Liver (tissue), 9 donors: ENCODE data around the gene SLCO2A1. TPM values are rescaled to one million over a fixed set of nuclear protein-coding genes. Genes with fewer than 3 reads are reported as not detected.

ENCODE experiments used
- DNase-seq: peaks from one replicate; pipeline ENCODE4 v3.0.0-alpha.2; 2017; ENCODE audit warnings: low spot score
- H3K27ac ChIP-seq, 2 donors: one replicate each; pipeline ENCODE4 v1.7.0; 2013; ENCODE audit warnings: inconsistent platforms in 2 of 2, low read length in 2 of 2, control low read depth in 1 of 2, low read depth in 1 of 2, mild to moderate bottlenecking in 1 of 2
- H3K27me3 ChIP-seq, 4 donors: one replicate each; pipeline versions ENCODE4 v1.6.1 to v1.7.0; 2013; ENCODE audit warnings: low read length in 3 of 4, inconsistent platforms in 1 of 4, mild to moderate bottlenecking in 1 of 4, moderate library complexity in 1 of 4; ENCODE audit not compliant: control insufficient read depth in 4 of 4, insufficient read depth in 4 of 4
- H3K36me3 ChIP-seq, 4 donors: one replicate each; pipeline versions ENCODE4 v1.6.1 to v1.7.0; 2013; ENCODE audit warnings: low read length in 3 of 4, mild to moderate bottlenecking in 3 of 4, low read depth in 1 of 4, moderate library complexity in 1 of 4; ENCODE audit not compliant: control insufficient read depth in 4 of 4, insufficient read depth in 3 of 4
- H3K4me1 ChIP-seq, 4 donors: one replicate each; pipeline versions ENCODE4 v1.6.1 to v1.7.0; 2013; ENCODE audit warnings: low read length in 3 of 4, mild to moderate bottlenecking in 3 of 4, moderate library complexity in 1 of 4; ENCODE audit not compliant: control insufficient read depth in 4 of 4, insufficient read depth in 4 of 4
- H3K4me3 ChIP-seq, 3 donors: one replicate each; pipeline versions ENCODE4 v1.6.1 to v1.7.0; 2013; ENCODE audit warnings: low read length in 3 of 3, control low read depth in 1 of 3, low read depth in 1 of 3, mild to moderate bottlenecking in 1 of 3
- H3K9ac ChIP-seq, 2 donors: one replicate each; pipeline ENCODE4 v1.7.0; 2013; ENCODE audit warnings: low read length in 2 of 2, mild to moderate bottlenecking in 2 of 2, moderate library complexity in 2 of 2, control low read depth in 1 of 2, low read depth in 1 of 2
- H3K9me3 ChIP-seq, 4 donors: one replicate each; pipeline versions ENCODE4 v1.6.1 to v1.7.0; 2013; ENCODE audit warnings: low read length in 3 of 4; ENCODE audit not compliant: control insufficient read depth in 4 of 4
- CTCF ChIP-seq: fragments of 150-350 bp; IDR thresholded peaks from 2 replicates; pipeline ENCODE4 v1.5.1; 2017; ENCODE audit warnings: improper control_type of control experiment, low read depth, low read length; ENCODE audit not compliant: missing input control
- EGR1 ChIP-seq, 2 donors: IDR thresholded peaks; 2 replicates each; pipeline ENCODE4 v1.6.1; 2016 to 2018; ENCODE audit warnings: antibody characterized with exemption in 2 of 2, low read depth in 2 of 2
- FOXA1 ChIP-seq: IDR thresholded peaks from 2 replicates; pipeline ENCODE4 v1.6.1; 2016; ENCODE audit warnings: antibody characterized with exemption
- GABPA ChIP-seq, 2 donors: IDR thresholded peaks in 1 of 2; conservative IDR thresholded peaks in 1 of 2; 2 replicates each; pipeline ENCODE4 v1.6.1; 2016; ENCODE audit warnings: antibody characterized with exemption in 2 of 2, mild to moderate bottlenecking in 1 of 2, moderate library complexity in 1 of 2
- HNF4A ChIP-seq, 2 donors: conservative IDR thresholded peaks; 2 replicates each; pipeline ENCODE4 v1.6.1; 2016; ENCODE audit warnings: antibody characterized with exemption in 2 of 2, mild to moderate bottlenecking in 2 of 2
- JUND ChIP-seq, 2 donors: IDR thresholded peaks; 2 replicates each; pipeline ENCODE4 v1.6.1; 2016; ENCODE audit warnings: antibody characterized with exemption in 2 of 2
- RAD21 ChIP-seq, 2 donors: IDR thresholded peaks; 2 replicates each; pipeline ENCODE4 v1.6.1; 2016; ENCODE audit warnings: antibody characterized with exemption in 2 of 2, mild to moderate bottlenecking in 2 of 2
- REST ChIP-seq: IDR thresholded peaks from 2 replicates; pipeline ENCODE4 v1.6.1; 2016; ENCODE audit warnings: antibody characterized with exemption, mild to moderate bottlenecking
- RXRA ChIP-seq, 2 donors: IDR thresholded peaks; 2 replicates each; pipeline ENCODE4 v1.6.1; 2017 to 2018; ENCODE audit warnings: antibody characterized with exemption in 2 of 2, mild to moderate bottlenecking in 1 of 2
- SP1 ChIP-seq: IDR thresholded peaks from 2 replicates; pipeline ENCODE4 v1.6.1; 2018; ENCODE audit warnings: antibody characterized with exemption, mild to moderate bottlenecking
- TAF1 ChIP-seq: conservative IDR thresholded peaks from 2 replicates; pipeline ENCODE4 v1.6.1; 2016; ENCODE audit warnings: antibody characterized with exemption, mild to moderate bottlenecking
- WGBS: extraction: QIAGEN DNeasy Blood & Tissue Kit; methylation state at CpG from one replicate; pipeline ENCODE4 v1.1.7; 2013; 5-methylcytosine and 5-hydroxymethylcytosine counted together
- polyA plus RNA-seq, 2 donors: library from polyadenylated mRNA; stranded (reverse) in 1 of 2; unstranded in 1 of 2; fragments of 200-250 nt in 1 of 2; fragments of >200 nt in 1 of 2; fragmentation: Nextera tagmentation in 1 of 2; extraction: Ambion mirVana in 1 of 2; gene quantifications; one replicate each; pipeline versions ENCODE4 v1.2.1 to v1.2.3, GENCODE V29; 2013 to 2015
- total RNA-seq, 2 donors: library from RNA; depleted of rRNA; stranded (reverse); fragments of >200 nt; gene quantifications; one replicate each; pipeline ENCODE4 v1.2.3, GENCODE V29; 2014
- TF ChIP-seq, protein P1 (sequence below): IDR thresholded peaks from 2 replicates; pipeline ENCODE4 v1.6.1; 2016; ENCODE audit warnings: antibody characterized with exemption
- TF ChIP-seq, protein P2 (sequence below): IDR thresholded peaks from 2 replicates; pipeline ENCODE4 v1.6.1; 2016; ENCODE audit warnings: antibody characterized with exemption
- TF ChIP-seq, protein P3 (sequence below): IDR thresholded peaks from 2 replicates; pipeline ENCODE4 v1.6.1; 2016; ENCODE audit warnings: antibody characterized with exemption
- donor health status: healthy.
- donor health status: healthy.
- donor health status: healthy.
- donor health status: healthy.
- donor health status: healthy.

The SLCO2A1 gene
- total and polyA plus RNA-seq, 4 donors = 0.56 to 3.1 (median 2.2) TPM

DNA sequence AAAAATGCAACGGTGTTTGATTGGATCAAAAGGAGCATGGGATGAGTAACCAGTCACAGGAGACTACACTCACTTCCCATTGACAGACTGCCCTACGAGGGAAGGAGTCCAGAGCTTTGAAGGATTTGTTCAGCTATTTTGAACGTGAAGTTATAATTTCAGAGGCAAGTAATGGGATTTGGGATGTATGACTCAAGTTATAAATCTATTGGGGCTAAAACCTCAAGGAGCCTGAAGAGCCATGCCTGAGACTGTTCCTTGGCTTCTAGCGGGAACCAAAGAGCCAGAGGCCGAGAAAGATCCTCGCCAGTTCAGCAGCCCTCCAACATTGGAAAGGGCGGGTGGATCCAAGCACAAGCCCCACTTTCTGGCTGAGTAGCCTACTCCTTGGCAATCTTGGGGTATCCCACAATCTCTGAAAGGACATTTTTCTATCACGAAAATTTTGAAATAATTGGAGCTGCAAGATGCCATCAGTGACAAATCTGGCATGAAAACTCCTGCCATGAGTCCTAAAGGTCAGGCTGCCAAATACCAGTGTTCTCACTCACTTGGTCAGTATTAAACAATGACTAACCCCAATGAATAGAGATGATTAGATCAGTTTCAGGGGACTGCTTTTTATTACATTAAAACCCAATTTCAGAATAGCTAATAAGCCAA, 48.6 kb upstream of the SLCO2A1 start (continued):
- TF ChIP-seq JUND (IDR thresholded peaks at IDR 0.05) (no peak), CTCF (no peak)
- TF ChIP-seq, protein P1, sequence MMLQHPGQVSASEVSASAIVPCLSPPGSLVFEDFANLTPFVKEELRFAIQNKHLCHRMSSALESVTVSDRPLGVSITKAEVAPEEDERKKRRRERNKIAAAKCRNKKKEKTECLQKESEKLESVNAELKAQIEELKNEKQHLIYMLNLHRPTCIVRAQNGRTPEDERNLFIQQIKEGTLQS = no peak

- 92% methylated on average over 3 of the region's 3 CpGs for WGBS
- TF ChIP-seq, protein P2, sequence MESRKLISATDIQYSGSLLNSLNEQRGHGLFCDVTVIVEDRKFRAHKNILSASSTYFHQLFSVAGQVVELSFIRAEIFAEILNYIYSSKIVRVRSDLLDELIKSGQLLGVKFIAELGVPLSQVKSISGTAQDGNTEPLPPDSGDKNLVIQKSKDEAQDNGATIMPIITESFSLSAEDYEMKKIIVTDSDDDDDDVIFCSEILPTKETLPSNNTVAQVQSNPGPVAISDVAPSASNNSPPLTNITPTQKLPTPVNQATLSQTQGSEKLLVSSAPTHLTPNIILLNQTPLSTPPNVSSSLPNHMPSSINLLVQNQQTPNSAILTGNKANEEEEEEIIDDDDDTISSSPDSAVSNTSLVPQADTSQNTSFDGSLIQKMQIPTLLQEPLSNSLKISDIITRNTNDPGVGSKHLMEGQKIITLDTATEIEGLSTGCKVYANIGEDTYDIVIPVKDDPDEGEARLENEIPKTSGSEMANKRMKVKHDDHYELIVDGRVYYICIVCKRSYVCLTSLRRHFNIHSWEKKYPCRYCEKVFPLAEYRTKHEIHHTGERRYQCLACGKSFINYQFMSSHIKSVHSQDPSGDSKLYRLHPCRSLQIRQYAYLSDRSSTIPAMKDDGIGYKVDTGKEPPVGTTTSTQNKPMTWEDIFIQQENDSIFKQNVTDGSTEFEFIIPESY = no peak
- TF ChIP-seq REST (no peak), FOXA1 (no peak), RAD21 (IDR thresholded peaks at IDR 0.05) (no peak), RXRA (IDR thresholded peaks at IDR 0.05) (no peak), TAF1 (no peak), JUND (IDR thresholded peaks at IDR 0.05) (no peak), EGR1 (IDR thresholded peaks at IDR 0.05; ENCODE audit: low read depth in 2 of 2) (no peak), CTCF (no peak), HNF4A (conservative IDR thresholded peaks at IDR 0.05) (no peak), SP1 (no peak), GABPA (IDR thresholded peaks at IDR 0.05 in 1 of 2, conservative IDR thresholded peaks at IDR 0.05 in 1 of 2) (no peak)
- TF ChIP-seq, protein P3, sequence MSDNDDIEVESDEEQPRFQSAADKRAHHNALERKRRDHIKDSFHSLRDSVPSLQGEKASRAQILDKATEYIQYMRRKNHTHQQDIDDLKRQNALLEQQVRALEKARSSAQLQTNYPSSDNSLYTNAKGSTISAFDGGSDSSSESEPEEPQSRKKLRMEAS = no peak
- TF ChIP-seq, protein P1 = no peak
- Histone ChIP-seq H3K27me3 (no peaks in the 10 kb centered on the region), H3K9ac (no peak overlapping the region), H3K4me1 (no peaks in the 10 kb centered on the region), H3K27ac (no peak overlapping the region), H3K36me3 (peaks cover 0 to 2% (median 0%) of the 10 kb centered on the region in 4 donors), H3K9me3 (peaks cover 0 to 2% (median 0%) of the 10 kb centered on the region in 4 donors), H3K4me3 (no peak overlapping the region)
- no peak for DNase-seq
These were observed 48.0 kb upstream of the SLCO2A1 start for GRCh38 chr3:134077649-134078161.
